Stimulated activated CD4-positive, alpha-beta T cell treated with anti-CD3 and anti-CD28 coated beads, Interleukin-1b, Interleukin-23, amount 100 ng/mL, for 4 hours (primary cell): ENCODE results near the gene FBXO4.
"Not testable (repeated sequence)": the region's sequence is repeated elsewhere in the genome, so short reads cannot be mapped to it uniquely, and the experiment has no call there.

Experiments
- DNase-seq, 2 donors: peaks; one replicate each; pipeline ENCODE4 v3.0.0-alpha.2; 2020; ENCODE audit warnings: low read depth in 2 of 2

FBXO4 gene

DNA sequence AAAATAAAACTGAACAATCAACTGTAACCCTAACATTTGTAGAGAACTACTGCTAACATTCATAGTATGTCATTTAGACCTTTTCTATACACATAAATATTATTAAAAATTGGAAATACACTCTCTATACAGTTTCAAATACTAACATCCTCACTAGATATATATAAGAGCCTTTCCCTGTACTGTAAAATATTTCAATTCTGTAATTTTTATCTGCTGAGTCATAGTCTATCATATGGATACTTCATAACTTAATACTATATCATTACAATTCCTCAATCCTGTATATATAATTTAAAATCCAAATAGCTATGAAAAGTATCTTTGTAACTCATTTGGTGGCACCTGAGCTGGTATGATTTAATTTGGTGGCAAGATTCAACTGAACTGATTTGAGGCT, 55.8 kb downstream of the FBXO4 start:
- no peak for DNase-seq

DNA sequence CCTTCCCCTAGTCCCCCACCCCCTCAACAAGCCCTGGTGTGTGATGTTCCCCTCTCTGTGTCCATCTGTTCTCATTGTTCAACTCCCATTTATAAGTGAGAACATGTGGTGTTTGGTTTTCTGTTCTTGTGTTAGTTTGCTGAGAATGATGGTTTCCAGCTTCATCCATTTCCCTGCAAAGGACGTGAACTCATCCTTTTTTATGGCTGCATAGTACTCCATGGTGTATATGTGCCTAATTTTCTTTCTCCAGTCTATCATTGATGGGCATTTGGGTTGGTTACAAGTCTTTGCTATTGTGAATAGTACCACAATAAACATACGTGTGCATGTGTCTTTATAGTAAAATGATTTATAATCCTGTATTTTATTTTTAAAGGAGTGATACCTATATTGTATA, 57.8 kb downstream of the FBXO4 start:
- not testable (repeated sequence) for DNase-seq

DNA sequence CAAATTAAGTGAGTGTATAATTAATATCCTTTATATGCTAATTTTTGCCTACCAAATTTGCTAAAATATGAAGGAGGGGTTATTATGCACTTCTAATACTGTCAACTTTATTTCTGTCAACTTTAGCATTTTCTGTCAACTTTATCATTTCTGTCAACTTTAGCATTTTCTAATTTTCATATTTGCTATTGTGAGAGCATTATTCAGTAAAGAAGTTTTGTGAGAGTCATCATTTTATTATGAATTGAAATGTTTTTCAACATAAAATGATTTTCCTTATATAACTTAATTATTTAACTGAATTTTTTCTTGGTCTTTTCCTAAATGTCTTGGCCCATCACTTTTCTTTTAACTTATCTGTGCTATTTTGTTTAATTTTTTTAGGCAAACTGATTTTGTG, 58.2 kb downstream of the FBXO4 start:
- DNase-seq = no peak

DNA sequence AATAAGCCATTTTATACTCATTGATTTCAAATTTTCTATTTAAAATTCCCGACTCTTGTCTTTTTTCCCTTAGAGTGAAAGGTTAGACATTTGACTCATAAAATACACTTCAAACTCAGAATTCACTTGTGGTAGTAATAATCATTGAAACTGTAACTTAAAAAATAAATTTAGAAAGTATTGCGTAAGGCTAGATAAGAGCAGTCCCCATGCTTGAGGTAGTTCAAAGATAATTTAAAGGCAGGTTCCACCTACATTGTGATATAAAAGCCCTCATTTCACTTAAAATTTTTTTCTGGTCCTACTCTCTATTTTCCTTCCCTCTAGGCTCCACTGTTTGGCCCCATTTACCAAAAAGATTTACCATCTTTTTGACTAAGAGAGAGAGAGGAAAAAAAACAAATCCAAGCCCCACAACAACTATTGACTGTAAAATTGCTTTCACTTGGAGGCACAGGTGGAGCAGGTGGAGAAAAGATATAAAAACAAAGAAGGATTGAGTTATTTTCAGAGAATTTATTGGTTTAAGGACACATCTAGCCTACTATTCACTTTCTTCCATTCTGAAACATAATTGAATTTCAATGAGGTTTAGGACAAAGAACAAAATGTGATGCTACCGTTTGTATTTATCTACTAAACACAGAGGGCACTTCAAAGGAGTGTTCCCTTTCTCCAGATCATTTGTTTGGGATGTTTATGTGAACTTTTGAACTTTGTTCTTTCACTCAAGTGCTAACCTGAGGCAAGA, 61.0 kb downstream of the FBXO4 start:
- DNase-seq = no peak
